Common myeloid progenitor, CD34-positive (primary cell): ENCODE data around the gene IYD.

Experiments used
- CTCF ChIA-PET: fragments of 350-600 bp; sonication (Branson Sonifier 250); formaldehyde crosslinking; loops from one replicate; lab custom pipeline; 2021; ENCODE audit warnings: antibody characterized with exemption; lab: Charles Lee
- POLR2A ChIA-PET: fragments of 350-600 bp; sonication (Branson Sonifier 250); formaldehyde crosslinking; loops from one replicate; lab custom pipeline; 2021; ENCODE audit warnings: antibody characterized with exemption; lab: Charles Lee
- DNase-seq, 3 donors: peaks; one replicate each; pipeline versions ENCODE4 v3.0.0 to v3.0.0-alpha.2; 2013
- H3K27ac ChIP-seq, 2 experiments: 1 replicate in 1 of 2; 2 replicates in 1 of 2; pipeline ENCODE4 v1.7.0; 2013; ENCODE audit warnings: inconsistent platforms in 2 of 2, low read length in 2 of 2, mild to moderate bottlenecking in 2 of 2, low read depth in 1 of 2, moderate library complexity in 1 of 2; ENCODE audit not compliant: severe bottlenecking in 2 of 2, insufficient read depth in 1 of 2, poor library complexity in 1 of 2
- H3K27me3 ChIP-seq, 5 experiments: replicated peaks in 2 of 5; 1 replicate in 3 of 5; 2 replicates in 2 of 5; pipeline versions ENCODE4 v1.6.1 to v1.7.0; 2013; ENCODE audit warnings: low read length in 4 of 5, mild to moderate bottlenecking in 2 of 5, moderate library complexity in 2 of 5, inconsistent platforms in 1 of 5; ENCODE audit not compliant: insufficient read depth in 5 of 5, control insufficient read depth in 4 of 5
- H3K36me3 ChIP-seq, 4 experiments: 1 replicate in 2 of 4; 2 replicates in 2 of 4; pipeline versions ENCODE4 v1.6.1 to v1.7.0; 2013; ENCODE audit warnings: low read length in 3 of 4, control low read depth in 1 of 4, mild to moderate bottlenecking in 1 of 4; ENCODE audit not compliant: control insufficient read depth in 4 of 4, insufficient read depth in 4 of 4
- H3K4me1 ChIP-seq, 4 experiments: 1 replicate in 3 of 4; 2 replicates in 1 of 4; pipeline versions ENCODE4 v1.6.1 to v1.7.1; 2013; ENCODE audit warnings: low read length in 3 of 4, mild to moderate bottlenecking in 3 of 4, control low read depth in 1 of 4, inconsistent platforms in 1 of 4, moderate library complexity in 1 of 4; ENCODE audit not compliant: control insufficient read depth in 4 of 4, insufficient read depth in 4 of 4; ENCODE audit errors: control extremely low read depth in 1 of 4
- H3K4me3 ChIP-seq, 7 experiments: 1 replicate in 4 of 7; 2 replicates in 3 of 7; pipeline versions ENCODE4 v1.5.1 to v1.7.0; 2013; ENCODE audit warnings: mild to moderate bottlenecking in 7 of 7, low read length in 6 of 7, moderate library complexity in 6 of 7, inconsistent platforms in 2 of 7, low read depth in 2 of 7, control low read depth in 1 of 7; ENCODE audit not compliant: insufficient read depth in 4 of 7, control insufficient read depth in 1 of 7; ENCODE audit errors: extremely low read depth in 1 of 7
- H3K9me3 ChIP-seq, 5 experiments: 1 replicate in 4 of 5; 2 replicates in 1 of 5; pipeline versions ENCODE4 v1.6.1 to v1.7.1; 2013; ENCODE audit warnings: low read length in 4 of 5, mild to moderate bottlenecking in 2 of 5, inconsistent platforms in 1 of 5, low read depth in 1 of 5, moderate library complexity in 1 of 5; ENCODE audit not compliant: control insufficient read depth in 4 of 5, insufficient read depth in 2 of 5; ENCODE audit errors: control extremely low read depth in 1 of 5
- WGBS: methylation state at CpG from one replicate; pipeline ENCODE4 v1.1.5; 2013; ENCODE audit not compliant: insufficient coverage; 5-methylcytosine and 5-hydroxymethylcytosine counted together

IYD gene

DNA sequence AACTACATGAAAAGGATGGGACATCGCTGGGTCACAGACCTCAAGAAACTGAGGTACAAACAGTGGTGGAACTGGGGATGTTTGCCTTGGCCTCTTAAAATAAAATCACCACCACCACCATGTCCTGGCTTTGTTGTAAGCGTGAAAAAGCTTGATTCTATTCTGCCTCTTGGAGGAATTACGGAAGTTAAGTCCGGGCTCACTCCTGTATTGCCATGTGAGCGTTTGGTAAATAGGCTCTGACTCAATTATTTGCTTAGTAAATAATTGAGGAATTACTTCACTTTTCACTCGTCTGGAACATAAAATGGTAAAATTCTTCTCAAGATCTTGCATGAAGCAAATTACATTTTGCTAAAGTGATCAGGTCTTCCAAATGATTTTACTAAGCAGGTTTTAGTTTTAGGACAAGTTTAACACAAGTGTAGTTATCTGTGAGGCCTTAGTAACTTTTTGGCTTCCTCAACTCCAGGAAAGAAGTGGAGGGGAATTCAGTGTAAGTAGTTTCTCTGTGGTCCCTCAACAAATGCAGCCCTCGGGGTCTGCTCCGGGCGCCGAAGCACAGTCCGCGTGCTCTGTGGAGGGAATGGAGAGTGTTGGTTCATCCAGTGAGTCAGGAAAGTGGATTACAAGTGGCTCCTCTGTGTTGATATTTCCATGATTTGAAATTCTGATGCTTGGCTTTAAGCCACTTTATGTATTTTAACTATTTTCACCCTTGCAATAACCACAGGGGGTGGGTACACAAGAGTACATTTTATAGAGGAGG, 23.8 kb downstream of the IYD start:
- Histone ChIP-seq H3K27me3 (peaks cover 0 to 8% (median 0%) of the 10 kb centered on the region in 5 experiments), H3K9me3 (no peaks in the 10 kb centered on the region), H3K4me3 (no peak overlapping the region), H3K4me1 (no peaks in the 10 kb centered on the region), H3K36me3 (no peaks in the 10 kb centered on the region), H3K27ac (no peak overlapping the region)
- 97% methylated on average over 7 of the region's 12 CpGs for WGBS
- DNase-seq: no peak
- ChIA-PET CTCF (interaction anchor here (1.4 to 3.5 kb wide), 4 partner anchors 44 to 425 kb away, joined by 3 to 31 read pairs (median 3); no protein-coding TSS in a partner anchor), POLR2A (interaction anchor here (0.5 to 0.7 kb wide), 3 partner anchors 26 to 381 kb away, joined by 3 to 4 read pairs (median 3); no protein-coding TSS in a partner anchor)

DNA sequence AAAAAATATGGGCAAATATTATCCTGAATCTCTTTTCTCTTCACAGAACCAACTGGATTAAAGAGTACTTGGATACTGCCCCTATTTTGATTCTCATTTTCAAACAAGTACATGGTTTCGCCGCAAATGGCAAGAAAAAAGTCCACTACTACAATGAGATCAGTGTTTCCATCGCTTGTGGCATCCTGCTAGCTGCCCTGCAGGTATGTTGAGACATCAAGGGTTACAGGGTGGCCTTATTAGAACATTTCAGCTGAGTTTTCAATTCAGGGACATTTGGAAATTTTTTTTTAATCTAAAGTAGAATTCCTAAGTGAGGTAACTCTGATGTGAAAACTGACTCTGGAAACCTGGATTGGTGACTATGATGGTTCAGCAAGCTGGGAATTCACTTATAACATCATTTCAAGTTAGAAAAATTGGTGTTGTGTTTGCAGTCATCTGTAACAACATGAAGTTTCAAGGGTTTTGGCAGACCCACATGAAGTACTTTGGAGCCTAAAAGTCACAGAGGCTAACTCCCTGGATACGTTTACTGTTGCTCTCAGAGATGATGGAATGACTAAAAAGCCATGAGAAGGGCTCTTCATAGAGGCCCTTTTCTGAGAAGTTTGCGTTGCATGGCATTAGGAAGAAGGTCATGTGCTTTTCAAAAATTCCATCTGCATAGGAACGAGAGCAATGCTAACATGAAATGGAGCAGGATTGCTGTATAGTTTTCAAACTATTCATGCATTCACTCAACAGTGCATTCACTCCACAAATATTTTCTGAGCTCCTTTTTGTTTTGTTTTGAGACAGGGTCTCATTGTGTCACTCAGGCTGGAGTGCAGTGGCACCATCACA, 25.5 kb downstream of the IYD start:
- 98% methylated on average over 5 of the region's 6 CpGs for WGBS
- ChIA-PET CTCF (interaction anchor here (0.8 to 3.5 kb wide), 18 partner anchors 11 to 928 kb away, joined by 3 to 31 read pairs (median 4); no protein-coding TSS in a partner anchor), POLR2A (interaction anchor here (1.5 kb wide), 1 partner anchor 17 kb away, joined by 5 read pairs; no protein-coding TSS in a partner anchor)
- no peaks in the 10 kb centered on the region for H3K36me3 ChIP-seq
- H3K4me3 ChIP-seq: no peak overlapping the region
- no peaks in the 10 kb centered on the region for H3K9me3 ChIP-seq
- H3K27ac ChIP-seq: no peak overlapping the region
- H3K27me3 ChIP-seq: peaks cover 0 to 8% (median 0%) of the 10 kb centered on the region in 5 experiments
- DNase-seq: no peak
- no peaks in the 10 kb centered on the region for H3K4me1 ChIP-seq

DNA sequence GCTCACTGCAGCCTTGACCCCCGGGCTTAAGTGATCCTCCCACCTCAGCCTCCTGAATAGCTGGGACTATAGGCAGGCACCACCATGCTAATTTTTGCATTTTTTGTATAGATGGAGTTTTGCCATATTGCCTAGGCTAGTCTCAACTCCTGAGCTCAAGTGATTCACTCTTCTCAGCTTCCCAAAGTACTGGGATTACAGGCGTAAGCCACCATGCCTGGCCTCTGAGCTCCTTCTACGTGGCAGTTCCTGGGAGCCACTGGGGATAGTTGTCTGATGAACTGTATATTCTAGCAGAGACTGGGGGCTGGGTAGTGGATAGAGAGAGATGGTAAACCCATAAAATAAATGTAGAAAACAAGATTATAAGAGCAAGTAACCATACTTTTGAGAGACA, 26.1 kb downstream of the IYD start:
- no peaks in the 10 kb centered on the region for H3K4me1 ChIP-seq
- DNase-seq: no peak
- H3K4me3 ChIP-seq: no peak overlapping the region
- WGBS: 92% methylated on average over 2 of the region's 3 CpGs
- POLR2A ChIA-PET: interaction anchor here (1.4 to 1.5 kb wide), 2 partner anchors 16 to 420 kb away, joined by 3 to 5 read pairs; no protein-coding TSS in a partner anchor
- H3K9me3 ChIP-seq: no peaks in the 10 kb centered on the region
- H3K27ac ChIP-seq: no peak overlapping the region
- CTCF ChIA-PET: interaction anchor here (0.6 to 3.5 kb wide), 21 partner anchors 10 to 928 kb away, joined by 3 to 31 read pairs (median 4); no protein-coding TSS in a partner anchor
- H3K27me3 ChIP-seq: peaks cover 0 to 8% (median 0%) of the 10 kb centered on the region in 5 experiments
- H3K36me3 ChIP-seq: no peaks in the 10 kb centered on the region

DNA sequence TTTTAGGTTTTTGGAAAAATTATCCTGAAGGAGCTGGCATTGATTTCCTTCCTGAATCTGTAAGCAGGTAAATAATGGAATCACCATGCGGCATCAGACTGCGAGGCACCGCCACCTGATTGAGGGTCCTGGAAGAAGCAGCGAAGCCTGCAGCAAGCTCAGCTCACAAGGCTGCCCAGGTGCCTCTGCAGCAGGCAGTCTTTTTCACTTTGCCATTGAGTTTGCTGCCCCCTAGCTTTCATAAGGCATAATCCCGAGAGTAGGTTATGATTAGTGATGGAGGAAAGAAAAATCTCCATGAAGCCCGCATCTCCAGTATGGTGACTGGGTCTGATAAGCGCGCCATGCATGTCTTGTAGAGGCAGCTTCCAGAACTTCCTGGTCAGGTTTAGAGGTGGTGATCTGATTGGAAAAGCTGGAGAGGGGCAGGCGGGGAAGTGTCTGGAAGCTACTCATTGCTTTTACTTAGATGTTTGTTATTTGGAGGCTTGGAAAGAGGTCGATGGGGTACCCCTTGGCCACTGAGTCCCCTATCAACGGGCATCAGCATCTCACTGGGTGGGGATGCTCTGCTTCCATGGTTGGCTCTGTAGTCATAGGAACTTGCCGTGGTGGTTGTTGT, 26.7 kb downstream of the IYD start:
- ChIA-PET POLR2A (interaction anchor here (1.4 to 1.5 kb wide), 2 partner anchors 16 to 420 kb away, joined by 3 to 5 read pairs; no protein-coding TSS in a partner anchor), CTCF (interaction anchor here (0.6 to 3.5 kb wide), 23 partner anchors 9 to 929 kb away, joined by 3 to 31 read pairs (median 4); no protein-coding TSS in a partner anchor)
- Histone ChIP-seq H3K27ac (no peak overlapping the region), H3K4me1 (no peaks in the 10 kb centered on the region), H3K36me3 (no peaks in the 10 kb centered on the region), H3K27me3 (peaks cover 0 to 6% (median 0%) of the 10 kb centered on the region in 5 experiments), H3K4me3 (no peak overlapping the region), H3K9me3 (no peaks in the 10 kb centered on the region)
- DNase-seq: peak; percentile 50 to 63 (median 57)
- WGBS: 66% methylated on average over 8 of the region's 12 CpGs

DNA sequence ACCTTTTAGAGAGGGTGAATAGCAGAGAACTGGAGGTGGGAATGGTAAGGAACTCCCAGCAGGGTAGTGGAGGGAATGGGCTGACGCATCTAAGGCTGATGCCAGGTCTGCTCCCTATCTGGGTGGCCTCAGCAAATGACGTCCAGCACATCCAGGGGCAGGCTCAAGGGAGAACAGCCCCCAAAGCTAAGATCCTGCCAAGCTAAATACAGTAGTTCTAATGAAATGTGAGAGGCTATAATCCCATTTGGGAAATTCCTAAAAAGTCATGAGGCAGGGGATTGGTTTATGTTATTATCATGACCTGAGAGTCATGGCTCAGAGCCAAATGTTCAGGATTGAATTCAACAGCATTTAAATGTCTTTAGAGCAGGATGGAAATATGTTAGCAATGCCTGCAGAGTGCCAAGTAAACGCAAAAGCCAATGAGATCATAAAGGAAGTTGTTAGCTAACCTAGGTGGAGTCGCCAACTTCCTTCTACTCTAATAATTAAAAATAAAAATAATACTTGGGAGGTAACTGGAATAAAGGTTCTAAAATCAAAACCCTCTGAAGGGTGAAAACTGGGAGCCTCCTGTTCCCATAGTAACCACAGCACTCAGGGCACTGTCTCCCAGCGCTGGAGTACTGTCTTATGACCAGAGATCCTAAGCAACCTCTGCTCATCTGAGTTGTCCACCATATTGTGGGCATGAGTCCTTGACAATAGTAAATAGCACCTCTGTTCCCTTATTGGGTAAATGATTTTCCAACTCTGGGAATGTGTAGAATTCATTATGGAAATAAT, 34.8 kb downstream of the IYD start:
- ChIA-PET POLR2A (no interaction called here), CTCF (interaction anchor here (4.6 kb wide), 1 partner anchor 8 kb away, joined by 22 read pairs; no protein-coding TSS in a partner anchor)
- no peaks in the 10 kb centered on the region for H3K36me3 ChIP-seq
- peaks cover 0 to 13% (median 9%) of the 10 kb centered on the region in 5 experiments for H3K27me3 ChIP-seq
- no peaks in the 10 kb centered on the region for H3K4me1 ChIP-seq
- no peak overlapping the region for H3K27ac ChIP-seq
- H3K9me3 ChIP-seq: peaks cover 3 to 9% (median 5%) of the 10 kb centered on the region in 5 experiments
- H3K4me3 ChIP-seq: no peak overlapping the region
- WGBS: 86% methylated on average over 3 of the region's 5 CpGs
- DNase-seq: peak in 1 of 3 donors; percentile 5

DNA sequence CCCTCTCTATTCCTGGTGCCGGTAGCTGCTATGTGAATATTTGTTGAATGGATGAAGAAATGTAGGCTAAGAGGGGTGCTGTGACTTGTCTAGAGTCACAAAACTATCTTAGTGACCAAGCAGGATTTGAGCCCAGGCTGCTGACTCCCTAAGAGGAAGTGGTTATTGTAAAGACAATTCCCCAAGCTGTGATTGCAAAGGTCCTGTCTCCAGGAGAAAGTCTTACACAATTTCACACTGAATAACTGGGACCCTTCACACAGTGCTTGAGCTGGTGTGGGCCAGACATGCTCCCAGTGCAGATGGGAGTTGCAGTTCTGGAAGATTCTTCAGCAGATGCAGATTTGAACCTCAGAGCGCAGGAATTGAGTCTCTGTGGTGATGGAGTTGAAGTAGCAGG, 38.1 kb downstream of the IYD start:
- no peak overlapping the region for H3K27ac ChIP-seq
- WGBS: 30% methylated on average over 2 of the region's 2 CpGs
- peak in 1 of 3 donors; percentile 6 for DNase-seq
- ChIA-PET CTCF (interaction anchor here (0.7 to 4.6 kb wide), 4 partner anchors 9 to 410 kb away, joined by 3 to 22 read pairs (median 8); no protein-coding TSS in a partner anchor), POLR2A (no interaction called here)
- H3K9me3 ChIP-seq: peaks cover 3 to 9% (median 5%) of the 10 kb centered on the region in 5 experiments
- H3K27me3 ChIP-seq: peaks cover 0 to 12% (median 10%) of the 10 kb centered on the region in 5 experiments
- H3K4me3 ChIP-seq: no peak overlapping the region
- no peaks in the 10 kb centered on the region for H3K36me3 ChIP-seq
- peaks cover 0 to 7% (median 3%) of the 10 kb centered on the region in 4 experiments for H3K4me1 ChIP-seq
